HuH-7 (cell line): ENCODE data around the gene PTPN4.

ENCODE experiments used
- DNase-seq: peaks from one replicate; pipeline ENCODE4 v3.0.0; 2011; ENCODE audit warnings: low spot score

Gene PTPN4

GRCh38 chr2:119759451-119760236 lies at the start of gene PTPN4:
Gene PTPN4, plus strand, starts transcription at chr2:119759922. Its CDS starts 49,932 bp downstream, at chr2:119809854.
- peak; percentile 92 for DNase-seq

- DNase-seq = no peak
Measured at GRCh38 chr2:119710281-119710680, 49.4 kb upstream of the PTPN4 start.

- DNase-seq = no peak
Measured at GRCh38 chr2:119711352-119711751, 48.4 kb upstream of the PTPN4 start.

GRCh38 chr2:119712571-119712970 lies 47.2 kb upstream of the PTPN4 start:
- no peak for DNase-seq

GRCh38 chr2:119713819-119714490 lies 45.8 kb upstream of the PTPN4 start:
- no peak for DNase-seq

- no peak for DNase-seq
Measured at GRCh38 chr2:119715409-119716283, 44.1 kb upstream of the PTPN4 start.

- DNase-seq = no peak
Measured at GRCh38 chr2:119716284-119716672, 43.4 kb upstream of the PTPN4 start.

- DNase-seq = no peak
Measured at GRCh38 chr2:119718501-119719260, 41.0 kb upstream of the PTPN4 start.

- no peak for DNase-seq
Measured at GRCh38 chr2:119719261-119719627, 40.5 kb upstream of the PTPN4 start.

GRCh38 chr2:119721043-119721442 lies 38.7 kb upstream of the PTPN4 start:
- DNase-seq = no peak

- DNase-seq = peak; percentile 39
Measured at GRCh38 chr2:119721462-119721861, 38.3 kb upstream of the PTPN4 start.

GRCh38 chr2:119721904-119722303 lies 37.8 kb upstream of the PTPN4 start:
- peak; percentile 59 for DNase-seq

GRCh38 chr2:119723186-119723585 lies 36.5 kb upstream of the PTPN4 start:
- DNase-seq = no peak

GRCh38 chr2:119723784-119724467 lies 35.8 kb upstream of the PTPN4 start:
- no peak for DNase-seq

- DNase-seq = no peak
Measured at GRCh38 chr2:119724656-119725485, 34.9 kb upstream of the PTPN4 start.

GRCh38 chr2:119727493-119727892 lies 32.2 kb upstream of the PTPN4 start:
- no peak for DNase-seq

- no peak for DNase-seq
Measured at GRCh38 chr2:119728421-119728820, 31.3 kb upstream of the PTPN4 start.

GRCh38 chr2:119730671-119731177 lies 29.0 kb upstream of the PTPN4 start:
- DNase-seq = no peak

GRCh38 chr2:119731983-119732382 lies 27.7 kb upstream of the PTPN4 start:
- no peak for DNase-seq

- no peak for DNase-seq
Measured at GRCh38 chr2:119732601-119733164, 27.0 kb upstream of the PTPN4 start.
